COR-L47 (cell line): ENCODE measurements around the gene NR2E3.
A peak's percentile ranks its signal among the peaks of the same experiment; 100 is the strongest.

Experiments
- DNase-seq: peaks from one replicate; lab custom pipeline; 2025; lab: John Stamatoyannopoulos, UW

The NR2E3 gene

DNA sequence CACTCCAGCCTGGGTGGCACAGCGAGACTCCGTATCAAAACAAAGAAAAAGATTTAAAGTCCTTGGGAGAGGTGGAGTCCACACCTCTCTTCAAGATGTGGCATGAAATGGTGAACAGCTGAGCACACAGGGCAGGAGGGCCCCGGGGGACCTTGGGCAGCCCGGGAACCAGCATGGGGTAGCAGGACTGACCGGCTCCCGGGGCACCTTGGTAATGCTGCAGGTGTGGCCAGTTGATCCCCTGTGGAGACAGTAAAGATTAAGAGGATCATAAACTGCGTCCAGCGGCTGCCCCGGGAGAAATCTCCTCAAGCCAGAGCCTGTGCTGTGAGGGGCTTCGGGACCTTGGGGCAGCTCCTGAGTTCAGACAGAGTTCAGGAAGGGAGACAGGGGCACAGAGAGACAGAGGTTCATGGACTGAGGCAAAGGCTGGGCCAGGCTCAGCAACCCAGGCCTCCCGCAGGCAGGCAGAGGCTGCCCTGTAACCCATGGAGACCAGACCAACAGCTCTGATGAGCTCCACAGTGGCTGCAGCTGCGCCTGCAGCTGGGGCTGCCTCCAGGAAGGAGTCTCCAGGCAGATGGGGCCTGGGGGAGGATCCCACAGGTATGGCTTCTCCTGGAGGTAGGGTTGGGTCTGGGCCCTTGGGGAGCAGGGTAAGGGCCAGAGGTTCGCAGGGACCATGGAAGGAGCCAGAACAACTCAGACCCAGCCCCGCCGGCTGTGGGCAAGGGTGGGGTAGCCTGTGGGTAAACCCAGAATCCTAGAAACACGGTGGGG lies at the start of gene NR2E3:
NR2E3 (plus strand) TSS at position 299 of the 780 bp plus-strand sequence; CDS start at position 489, 190 bp downstream.
- DNase-seq = no peak

DNA sequence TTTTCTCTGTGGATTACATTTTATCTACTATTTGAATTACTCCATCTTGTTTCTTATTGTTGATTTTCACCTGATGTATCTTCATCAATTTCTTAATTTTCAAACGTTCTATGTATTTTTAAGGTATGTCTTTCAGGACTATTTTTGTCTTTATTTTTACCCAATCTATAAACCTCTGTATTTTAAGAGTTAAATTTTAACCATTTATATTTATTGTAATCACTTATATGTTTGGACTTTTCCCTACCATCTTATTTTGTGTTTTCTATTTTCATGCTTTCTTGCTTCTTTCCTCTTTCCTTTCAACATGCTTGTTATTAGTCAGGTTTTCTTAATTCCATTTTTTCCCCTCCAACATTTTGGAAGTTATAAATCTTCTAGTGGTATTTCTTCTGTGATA lies 49.5 kb upstream of the NR2E3 start:
- no peak for DNase-seq

DNA sequence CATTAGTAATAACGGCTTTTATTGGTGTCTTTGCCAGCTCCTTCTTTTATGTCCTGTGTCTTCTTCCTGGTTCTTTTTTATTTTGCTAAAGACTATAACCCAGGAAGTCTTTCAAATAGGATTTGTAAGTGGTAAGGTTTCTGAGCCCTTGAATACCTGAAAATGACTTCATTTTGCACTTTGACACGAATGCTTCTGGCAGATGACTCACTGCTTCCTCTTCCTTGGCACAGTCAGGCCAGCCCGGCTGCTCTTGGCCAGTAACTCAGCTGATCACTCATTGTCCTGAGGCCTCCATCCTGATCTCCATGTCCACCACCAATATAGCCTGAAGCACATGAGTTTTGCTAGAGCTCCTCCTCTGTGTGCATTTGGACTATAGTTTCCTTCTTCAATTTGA lies 48.7 kb upstream of the NR2E3 start:
- DNase-seq = no peak

DNA sequence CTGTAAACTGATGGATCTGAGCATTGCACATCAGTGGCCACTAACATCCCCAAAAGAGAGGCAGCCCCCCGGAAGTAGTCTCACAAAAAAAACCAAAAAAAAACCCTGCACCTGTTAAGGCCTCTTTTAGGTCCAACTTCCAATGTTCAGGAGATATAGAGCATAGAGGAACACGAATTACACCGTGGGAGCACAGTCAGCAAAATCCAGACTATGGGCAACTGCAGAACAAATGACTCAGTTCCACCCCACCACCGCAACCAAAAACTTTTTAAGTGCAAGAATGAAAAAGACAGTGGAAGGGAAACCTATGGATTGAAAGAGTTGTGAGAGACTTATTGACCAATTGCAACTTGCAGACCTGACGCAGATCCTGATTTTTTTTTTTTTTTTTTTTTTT lies 42.2 kb upstream of the NR2E3 start:
- no peak for DNase-seq

GRCh38 chr15:71773206-71773859 lies 37.0 kb upstream of the NR2E3 start:
- no peak for DNase-seq

DNA sequence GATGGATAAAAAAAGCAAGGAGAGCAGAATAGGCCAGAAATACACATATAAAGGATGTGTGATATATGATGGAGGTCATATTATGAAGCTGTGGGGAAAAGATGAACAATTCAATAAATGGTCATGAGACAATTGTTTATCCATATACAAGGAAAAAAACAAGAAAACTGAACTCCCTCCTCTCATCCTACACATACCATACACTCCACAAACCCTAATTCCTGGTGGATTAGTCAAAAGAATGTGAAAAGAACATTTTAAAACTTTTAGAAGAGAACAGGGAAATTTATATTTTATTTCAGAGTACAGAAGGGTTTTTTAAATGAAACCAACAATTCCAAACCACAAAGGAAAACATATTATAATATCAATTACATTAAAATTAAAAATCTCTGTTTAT lies 34.5 kb upstream of the NR2E3 start:
- no peak for DNase-seq

GRCh38 chr15:71776304-71776703 lies 34.0 kb upstream of the NR2E3 start:
- DNase-seq = no peak

DNA sequence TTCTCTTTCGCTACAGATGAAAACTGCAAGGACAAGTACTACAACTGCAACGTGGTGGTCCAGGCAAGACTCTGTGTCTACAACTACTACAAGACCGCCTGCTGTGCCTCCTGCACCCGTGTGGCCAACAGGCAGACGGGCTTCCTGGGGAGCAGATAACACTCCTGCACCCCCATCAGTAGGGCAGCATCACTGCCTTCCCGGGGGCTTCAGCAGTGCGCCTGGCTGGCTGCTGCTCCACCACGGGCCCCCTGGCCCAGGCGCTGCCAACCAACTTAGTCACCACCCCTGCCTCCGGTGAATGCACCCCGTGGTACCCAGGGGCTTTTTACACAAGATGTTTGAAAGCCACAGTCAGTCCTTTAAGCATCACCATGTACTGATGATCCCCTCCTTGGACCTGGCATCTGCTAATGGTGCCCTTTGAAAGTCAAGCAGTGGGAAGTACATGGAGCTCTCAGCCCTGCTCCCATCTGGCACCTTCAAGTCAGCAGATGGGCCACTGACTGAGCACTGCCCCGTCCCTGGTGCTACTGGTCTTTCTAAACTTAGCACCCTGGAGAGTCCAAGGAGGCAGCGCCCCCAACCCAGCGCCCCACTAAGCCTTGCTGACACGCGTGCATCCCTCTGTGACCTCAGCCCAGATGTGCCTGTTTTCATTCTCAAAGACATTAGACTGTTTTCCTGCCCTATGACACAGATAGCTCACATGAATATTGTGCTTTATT lies 33.0 kb upstream of the NR2E3 start:
- no peak for DNase-seq

GRCh38 chr15:71779073-71779797 lies 31.1 kb upstream of the NR2E3 start:
- no peak for DNase-seq

DNA sequence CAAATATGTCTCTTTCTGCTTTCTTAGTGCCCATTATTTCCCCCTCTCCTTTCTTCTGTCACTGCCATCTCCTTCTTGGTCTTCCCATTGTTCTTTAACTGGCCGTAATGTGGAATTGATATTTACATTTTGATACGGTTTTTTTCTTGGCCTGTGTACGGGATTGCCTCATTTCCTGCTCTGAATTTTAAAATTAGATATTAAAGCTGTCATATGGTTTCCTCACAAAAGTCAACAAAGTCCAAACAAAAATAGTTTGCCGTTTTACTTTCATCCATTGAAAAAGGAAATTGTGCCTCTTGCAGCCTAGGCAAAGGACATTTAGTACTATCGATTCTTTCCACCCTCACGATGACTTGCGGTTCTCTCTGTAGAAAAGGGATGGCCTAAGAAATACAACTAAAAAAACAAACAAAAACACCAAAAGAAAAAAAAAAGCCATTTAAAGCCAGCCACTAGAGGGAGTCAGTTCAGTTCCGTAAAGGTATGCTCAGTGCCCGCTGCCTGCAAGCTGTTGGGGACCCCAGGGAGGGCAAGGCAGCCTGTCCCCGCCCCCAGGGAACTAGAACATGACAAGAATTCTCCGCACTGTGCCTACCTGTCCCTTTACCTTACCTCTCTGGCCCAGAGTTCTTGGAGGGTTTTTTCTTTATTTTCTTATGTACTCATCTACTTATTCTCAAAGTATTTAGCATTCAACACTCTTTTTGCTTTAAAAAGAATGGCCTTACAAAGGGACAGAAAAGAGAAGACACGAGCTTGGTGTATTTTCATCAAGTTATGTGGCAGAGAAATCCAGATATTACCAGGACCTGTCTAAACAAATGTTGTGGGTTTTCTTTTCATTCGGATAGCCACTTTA lies 30.0 kb upstream of the NR2E3 start:
- DNase-seq = peak; percentile 30

GRCh38 chr15:71781179-71781964 lies 29.0 kb upstream of the NR2E3 start:
- DNase-seq = no peak

- DNase-seq = no peak
Measured at GRCh38 chr15:71781965-71782265, 28.4 kb upstream of the NR2E3 start.

GRCh38 chr15:71782422-71783165 lies 27.8 kb upstream of the NR2E3 start:
- DNase-seq = no peak

DNA sequence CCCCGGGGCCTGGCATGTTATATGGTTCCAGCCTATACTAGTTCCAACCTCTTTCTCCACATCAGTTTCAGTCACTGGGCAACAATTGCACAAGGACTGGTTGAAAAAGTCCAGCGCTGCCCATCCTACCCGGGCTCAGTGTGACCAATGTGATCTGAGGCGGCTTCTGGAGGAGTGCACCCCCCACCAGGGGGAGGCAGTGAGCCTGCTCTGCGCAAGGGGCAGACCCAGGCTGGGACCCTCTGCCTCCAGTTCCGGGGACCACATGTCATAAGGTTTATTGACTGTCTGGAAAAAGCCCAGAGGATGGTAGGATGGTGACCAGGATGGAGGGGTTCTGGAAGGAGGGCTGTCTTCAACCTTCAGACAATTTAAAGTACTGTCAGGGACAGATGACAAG lies 25.6 kb upstream of the NR2E3 start:
- DNase-seq = no peak

DNA sequence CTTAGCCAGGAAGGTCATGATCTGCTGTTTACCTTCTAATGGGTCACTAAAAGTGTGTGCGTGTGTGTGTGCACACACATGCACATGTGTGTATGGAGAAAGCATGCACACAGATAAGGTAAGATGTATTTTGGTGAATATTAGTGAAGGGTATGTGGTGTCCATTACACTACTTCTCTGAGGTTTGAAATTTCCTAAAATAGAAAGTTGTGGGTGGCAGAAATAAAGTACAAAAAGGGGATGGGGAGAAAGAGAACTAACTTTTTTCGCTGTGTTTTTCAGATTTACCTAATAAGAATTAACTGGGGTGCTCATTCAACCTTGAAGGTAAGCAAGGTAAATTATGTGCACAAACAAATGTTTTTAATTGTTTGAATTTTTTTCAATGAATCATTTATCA lies 24.4 kb upstream of the NR2E3 start:
- DNase-seq = no peak

- no peak for DNase-seq
Measured at GRCh38 chr15:71786673-71787072, 23.7 kb upstream of the NR2E3 start.

- no peak for DNase-seq
Measured at GRCh38 chr15:71788646-71789579, 21.4 kb upstream of the NR2E3 start.

GRCh38 chr15:71789616-71790015 lies 20.7 kb upstream of the NR2E3 start:
- no peak for DNase-seq

DNA sequence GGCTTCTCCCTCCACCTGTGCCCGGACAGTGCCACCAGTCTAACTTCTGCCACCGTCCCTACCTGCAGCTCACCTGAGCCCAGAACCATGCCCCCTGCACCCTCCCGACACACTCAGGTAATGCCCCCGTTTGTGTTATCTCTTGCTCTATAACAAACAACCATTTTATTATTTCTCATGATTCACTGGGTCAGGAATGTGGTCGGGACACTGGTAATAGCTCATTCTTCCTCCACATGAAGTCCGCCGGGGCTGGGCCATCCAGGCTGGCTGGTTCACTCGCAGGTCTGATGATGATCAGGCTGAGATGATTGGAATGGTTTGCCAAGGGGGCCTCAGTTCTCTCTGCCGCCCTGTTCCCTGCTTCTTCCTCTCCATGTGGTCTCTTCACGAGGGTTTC lies 20.3 kb upstream of the NR2E3 start:
- DNase-seq = no peak
